GM23338 (cell line): ENCODE measurements around the gene PRLH. TPM values are rescaled to one million over a fixed set of nuclear protein-coding genes. Genes with fewer than 3 reads are reported as not detected.

Experiments
- ATAC-seq: fragments of 200-7000 bp; cut with Tn5 transposase; 3 replicates; pipeline ENCODE4 v1.9.1; 2020
- DNase-seq: peaks from one replicate; pipeline ENCODE4 v3.0.0-alpha.2; 2015; ENCODE audit warnings: low spot score
- H2AFZ ChIP-seq: fragments of 200-600 bp; sonication (generic); 2 replicates; pipeline ENCODE4 v1.8.0; 2016; ENCODE audit warnings: antibody characterized with exemption, mild to moderate bottlenecking, moderate library complexity
- H3F3A ChIP-seq: fragments of 200-600 bp; sonication (generic); replicated peaks from 2 replicates; pipeline ENCODE4 v1.8.0; 2017; ENCODE audit warnings: antibody characterized with exemption, mixed run types, low read depth
- H3K27ac ChIP-seq: fragments of 200-600 bp; sonication (generic); 2 replicates; pipeline ENCODE4 v1.6.1; 2016; ENCODE audit warnings: low read depth
- H3K27me3 ChIP-seq: fragments of 200-600 bp; sonication (generic); 2 replicates; pipeline ENCODE4 v1.8.0; 2016; ENCODE audit warnings: mild to moderate bottlenecking, mixed run types, moderate library complexity; ENCODE audit not compliant: insufficient read depth
- H3K36me3 ChIP-seq: fragments of 200-600 bp; sonication (generic); 2 replicates; pipeline ENCODE4 v1.8.0; 2016; ENCODE audit warnings: mild to moderate bottlenecking; ENCODE audit not compliant: insufficient read depth
- H3K4me1 ChIP-seq: fragments of 200-600 bp; sonication (generic); 2 replicates; pipeline ENCODE4 v1.8.0; 2016; ENCODE audit warnings: mild to moderate bottlenecking, moderate library complexity; ENCODE audit not compliant: insufficient read depth
- H3K4me2 ChIP-seq: fragments of 200-600 bp; sonication (generic); 2 replicates; pipeline ENCODE4 v1.7.1; 2017; ENCODE audit warnings: mixed run types
- H3K4me3 ChIP-seq: fragments of 200-600 bp; sonication (generic); 2 replicates; pipeline ENCODE4 v1.6.1; 2016; ENCODE audit warnings: mixed run types
- H3K79me2 ChIP-seq: fragments of 200-600 bp; sonication (generic); replicated peaks from 2 replicates; pipeline ENCODE4 v1.8.0; 2017; ENCODE audit warnings: mild to moderate bottlenecking; ENCODE audit not compliant: insufficient read depth
- H3K9me2 ChIP-seq: fragments of 200-600 bp; sonication (generic); 2 replicates; pipeline ENCODE4 v1.8.0; 2017; ENCODE audit not compliant: insufficient read depth
- H4K20me1 ChIP-seq: fragments of 200-600 bp; sonication (generic); replicated peaks from 2 replicates; pipeline ENCODE4 v1.8.0; 2017; ENCODE audit warnings: mild to moderate bottlenecking; ENCODE audit not compliant: insufficient read depth
- H3K27ac Mint-ChIP-seq: 2 replicates; pipeline ENCODE4 v1.8.0; 2020; ENCODE audit warnings: inconsistent platforms, mild to moderate bottlenecking, moderate library complexity, mixed read lengths
- H3K27me3 Mint-ChIP-seq: 3 replicates; pipeline ENCODE4 v1.8.0; 2022; ENCODE audit warnings: low read depth, mild to moderate bottlenecking, moderate library complexity, mixed read lengths, inconsistent platforms; ENCODE audit not compliant: insufficient read depth, poor library complexity
- H3K36me3 Mint-ChIP-seq: 3 replicates; pipeline ENCODE4 v1.8.0; 2021; ENCODE audit warnings: low read depth, mild to moderate bottlenecking, inconsistent platforms, moderate library complexity, mixed read lengths
- H3K4me1 Mint-ChIP-seq: 3 replicates; pipeline ENCODE4 v1.8.0; 2020; ENCODE audit warnings: mild to moderate bottlenecking, inconsistent platforms, mixed read lengths
- H3K4me3 Mint-ChIP-seq: 3 replicates; pipeline ENCODE4 v1.8.0; 2021; ENCODE audit warnings: moderate library complexity, mild to moderate bottlenecking, inconsistent platforms, mixed read lengths
- H3K9me3 Mint-ChIP-seq: 3 replicates; pipeline ENCODE4 v1.8.0; 2020; ENCODE audit warnings: moderate library complexity, mild to moderate bottlenecking, inconsistent platforms, mixed read lengths
- CREB1 ChIP-seq: fragments of 250-450 bp; sonication (Bioruptor Pico); IDR thresholded peaks from 2 replicates; pipeline ENCODE4 v1.5.0; 2020; ENCODE audit warnings: low read depth, mild to moderate bottlenecking, moderate library complexity
- EZH2 ChIP-seq: fragments of 200-600 bp; sonication (generic); IDR thresholded peaks from one replicate; pipeline ENCODE4 v1.8.0; 2017; ENCODE audit warnings: antibody characterized with exemption, mild to moderate bottlenecking, low read depth; ENCODE audit not compliant: unreplicated experiment
- EZH2phosphoT487 ChIP-seq: fragments of 200-600 bp; sonication (generic); IDR thresholded peaks from one replicate; pipeline ENCODE4 v1.8.1; 2018; ENCODE audit warnings: antibody characterized with exemption; ENCODE audit not compliant: unreplicated experiment
- JUNB ChIP-seq: IDR thresholded peaks from one replicate; pipeline ENCODE4 v1.6.1; 2016; ENCODE audit warnings: antibody characterized with exemption; ENCODE audit not compliant: unreplicated experiment
- NANOG ChIP-seq: IDR thresholded peaks from 2 replicates; pipeline ENCODE4 v1.6.1; 2016; ENCODE audit warnings: antibody characterized with exemption, borderline replicate concordance
- POLR2AphosphoS5 ChIP-seq: IDR thresholded peaks from 2 replicates; pipeline ENCODE4 v1.6.1; 2016; ENCODE audit warnings: antibody characterized with exemption, low read depth
- STAT1 ChIP-seq: IDR thresholded peaks from one replicate; pipeline ENCODE4 v1.6.1; 2016; ENCODE audit warnings: antibody characterized with exemption; ENCODE audit not compliant: unreplicated experiment
- ZNF114 ChIP-seq: fragments of 250-450 bp; sonication (Bioruptor Pico); IDR thresholded peaks from 2 replicates; pipeline ENCODE4 v1.5.0; 2020; ENCODE audit warnings: mild to moderate bottlenecking, moderate library complexity
- ZNF331 ChIP-seq: fragments of 250-450 bp; sonication (Bioruptor Pico); IDR thresholded peaks from 2 replicates; pipeline ENCODE4 v1.5.0; 2020; ENCODE audit warnings: low read depth, mild to moderate bottlenecking, moderate library complexity
- polyA plus RNA-seq: library from polyadenylated mRNA; unstranded; fragments of >200 nt; fragmentation: Nextera tagmentation; extraction: Ambion mirVana; gene quantifications from 2 replicates; pipeline ENCODE4 v1.2.1, GENCODE V29; 2016
- total RNA-seq: library from RNA; depleted of rRNA; stranded (reverse); fragments of >200 nt; shearing (Covaris generic); gene quantifications from 2 replicates; pipeline ENCODE4 v1.2.3, GENCODE V29; 2014
- TF ChIP-seq, protein P1 (sequence below): IDR thresholded peaks from one replicate; pipeline ENCODE4 v1.6.1; 2018; ENCODE audit warnings: antibody characterized with exemption; ENCODE audit not compliant: unreplicated experiment
- TF ChIP-seq, protein P2 (sequence below), 2 experiments: fragments of 200-600 bp in 1 of 2; sonication (generic) in 1 of 2; conservative IDR thresholded peaks; 2 replicates each; pipeline versions ENCODE4 v1.5.1 to v1.6.1; 2016 to 2017; ENCODE audit warnings: antibody characterized with exemption in 2 of 2, low read depth in 2 of 2, mild to moderate bottlenecking in 2 of 2, moderate library complexity in 1 of 2
- TF ChIP-seq, protein P3 (sequence below): IDR thresholded peaks from 2 replicates; pipeline ENCODE4 v1.6.1; 2016; ENCODE audit warnings: antibody characterized with exemption

PRLH gene
- total and polyA plus RNA-seq, 2 experiments from 2014 or later, result not detected

DNA sequence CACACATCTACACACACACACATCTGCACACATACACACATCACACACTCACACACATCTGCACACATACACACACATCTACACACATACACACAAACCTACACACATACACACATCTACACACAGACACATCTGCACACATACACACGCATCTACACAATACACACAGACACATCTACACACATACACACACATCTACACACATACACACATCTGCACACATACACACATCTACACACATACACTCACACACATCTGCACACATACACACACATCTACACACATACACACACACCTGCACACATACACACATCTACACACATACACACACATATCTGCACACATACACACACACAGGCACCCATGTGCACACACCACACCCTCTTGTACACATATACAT is 400 bp upstream of the PRLH start (continued):
- TF ChIP-seq POLR2AphosphoS5 (no peak), JUNB (no peak), CREB1 (CRISPR knock-in tag) (no peak), EZH2phosphoT487 (no peak), STAT1 (no peak)
- TF ChIP-seq, protein P1, sequence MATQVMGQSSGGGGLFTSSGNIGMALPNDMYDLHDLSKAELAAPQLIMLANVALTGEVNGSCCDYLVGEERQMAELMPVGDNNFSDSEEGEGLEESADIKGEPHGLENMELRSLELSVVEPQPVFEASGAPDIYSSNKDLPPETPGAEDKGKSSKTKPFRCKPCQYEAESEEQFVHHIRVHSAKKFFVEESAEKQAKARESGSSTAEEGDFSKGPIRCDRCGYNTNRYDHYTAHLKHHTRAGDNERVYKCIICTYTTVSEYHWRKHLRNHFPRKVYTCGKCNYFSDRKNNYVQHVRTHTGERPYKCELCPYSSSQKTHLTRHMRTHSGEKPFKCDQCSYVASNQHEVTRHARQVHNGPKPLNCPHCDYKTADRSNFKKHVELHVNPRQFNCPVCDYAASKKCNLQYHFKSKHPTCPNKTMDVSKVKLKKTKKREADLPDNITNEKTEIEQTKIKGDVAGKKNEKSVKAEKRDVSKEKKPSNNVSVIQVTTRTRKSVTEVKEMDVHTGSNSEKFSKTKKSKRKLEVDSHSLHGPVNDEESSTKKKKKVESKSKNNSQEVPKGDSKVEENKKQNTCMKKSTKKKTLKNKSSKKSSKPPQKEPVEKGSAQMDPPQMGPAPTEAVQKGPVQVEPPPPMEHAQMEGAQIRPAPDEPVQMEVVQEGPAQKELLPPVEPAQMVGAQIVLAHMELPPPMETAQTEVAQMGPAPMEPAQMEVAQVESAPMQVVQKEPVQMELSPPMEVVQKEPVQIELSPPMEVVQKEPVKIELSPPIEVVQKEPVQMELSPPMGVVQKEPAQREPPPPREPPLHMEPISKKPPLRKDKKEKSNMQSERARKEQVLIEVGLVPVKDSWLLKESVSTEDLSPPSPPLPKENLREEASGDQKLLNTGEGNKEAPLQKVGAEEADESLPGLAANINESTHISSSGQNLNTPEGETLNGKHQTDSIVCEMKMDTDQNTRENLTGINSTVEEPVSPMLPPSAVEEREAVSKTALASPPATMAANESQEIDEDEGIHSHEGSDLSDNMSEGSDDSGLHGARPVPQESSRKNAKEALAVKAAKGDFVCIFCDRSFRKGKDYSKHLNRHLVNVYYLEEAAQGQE, result no peak
- TF ChIP-seq, protein P2, sequence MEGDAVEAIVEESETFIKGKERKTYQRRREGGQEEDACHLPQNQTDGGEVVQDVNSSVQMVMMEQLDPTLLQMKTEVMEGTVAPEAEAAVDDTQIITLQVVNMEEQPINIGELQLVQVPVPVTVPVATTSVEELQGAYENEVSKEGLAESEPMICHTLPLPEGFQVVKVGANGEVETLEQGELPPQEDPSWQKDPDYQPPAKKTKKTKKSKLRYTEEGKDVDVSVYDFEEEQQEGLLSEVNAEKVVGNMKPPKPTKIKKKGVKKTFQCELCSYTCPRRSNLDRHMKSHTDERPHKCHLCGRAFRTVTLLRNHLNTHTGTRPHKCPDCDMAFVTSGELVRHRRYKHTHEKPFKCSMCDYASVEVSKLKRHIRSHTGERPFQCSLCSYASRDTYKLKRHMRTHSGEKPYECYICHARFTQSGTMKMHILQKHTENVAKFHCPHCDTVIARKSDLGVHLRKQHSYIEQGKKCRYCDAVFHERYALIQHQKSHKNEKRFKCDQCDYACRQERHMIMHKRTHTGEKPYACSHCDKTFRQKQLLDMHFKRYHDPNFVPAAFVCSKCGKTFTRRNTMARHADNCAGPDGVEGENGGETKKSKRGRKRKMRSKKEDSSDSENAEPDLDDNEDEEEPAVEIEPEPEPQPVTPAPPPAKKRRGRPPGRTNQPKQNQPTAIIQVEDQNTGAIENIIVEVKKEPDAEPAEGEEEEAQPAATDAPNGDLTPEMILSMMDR (conservative IDR thresholded peaks at IDR 0.05; ENCODE audit: low read depth in 2 of 2), result no peak

DNA sequence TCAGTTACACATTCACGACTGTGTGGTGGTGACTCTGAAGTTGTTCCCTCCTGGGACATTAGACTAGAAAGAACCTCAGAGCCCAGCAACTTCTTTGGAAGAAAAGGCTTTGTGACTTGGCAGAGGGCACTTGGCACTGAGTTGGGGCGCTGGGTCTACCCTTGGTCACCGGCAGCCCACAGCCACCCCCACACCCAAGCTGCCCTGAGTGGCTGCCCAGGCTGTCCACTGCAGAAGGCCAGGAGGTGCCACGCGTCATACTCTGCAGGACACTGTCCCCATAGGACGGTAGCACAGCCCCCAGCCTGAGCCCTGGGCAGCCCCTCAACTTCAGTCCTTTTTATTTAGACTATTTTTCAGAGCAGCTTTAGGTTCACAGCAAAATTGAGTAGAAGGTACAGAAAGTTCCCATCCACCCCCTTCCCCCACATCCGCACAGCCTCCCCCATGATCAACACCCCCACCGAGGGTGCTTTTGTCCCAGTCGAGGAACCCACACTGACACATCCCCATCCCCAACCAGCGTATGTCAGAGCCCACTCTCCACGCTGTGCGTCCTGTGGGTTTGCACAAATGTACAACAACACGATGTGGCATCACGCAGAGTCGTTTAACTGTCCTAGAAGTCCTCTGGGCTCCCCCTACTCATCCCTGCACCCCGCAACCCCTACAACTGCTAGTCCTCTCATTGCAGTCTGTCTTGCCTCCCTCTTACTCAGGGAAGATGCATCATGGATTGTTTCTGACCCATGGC is 1.1 kb downstream of the PRLH start:
- Mint-ChIP-seq H3K36me3 (no peaks in the 10 kb centered on the region), H3K27me3 (peaks cover 7% of the 10 kb centered on the region), H3K4me3 (no peak overlapping the region), H3K4me1 (peaks cover 13% of the 10 kb centered on the region), H3K9me3 (no peaks in the 10 kb centered on the region; the same call in 2 of the 3 replicates), H3K27ac (no peak overlapping the region)
- Histone ChIP-seq H3K4me1 (peaks cover 4% of the 10 kb centered on the region; the same call in 1 of the 2 replicates), H3K36me3 (no peaks in the 10 kb centered on the region), H3K27me3 (no peaks in the 10 kb centered on the region), H3K4me3 (no peak overlapping the region), H3K79me2 (no peaks in the 10 kb centered on the region), H3K27ac (no peak overlapping the region), H3F3A (no peaks in the 10 kb centered on the region), H2AFZ (no peak overlapping the region), H4K20me1 (no peaks in the 10 kb centered on the region), H3K9me2 (no peaks in the 10 kb centered on the region), H3K4me2 (no peak overlapping the region)
- ATAC-seq (no peak), DNase-seq (no peak)
- TF ChIP-seq, protein P1, result no peak
- TF ChIP-seq, protein P2 (conservative IDR thresholded peaks at IDR 0.05; ENCODE audit: low read depth in 2 of 2), result no peak
- TF ChIP-seq NANOG, result no peak
- TF ChIP-seq EZH2, result no peak
- no peak for TF ChIP-seq EZH2phosphoT487
- no peak for TF ChIP-seq STAT1
- TF ChIP-seq POLR2AphosphoS5, result no peak
- no peak for TF ChIP-seq CREB1 (CRISPR knock-in tag)
- TF ChIP-seq ZNF114 (CRISPR knock-in tag), result no peak
- no peak for TF ChIP-seq ZNF331
- TF ChIP-seq, protein P3, sequence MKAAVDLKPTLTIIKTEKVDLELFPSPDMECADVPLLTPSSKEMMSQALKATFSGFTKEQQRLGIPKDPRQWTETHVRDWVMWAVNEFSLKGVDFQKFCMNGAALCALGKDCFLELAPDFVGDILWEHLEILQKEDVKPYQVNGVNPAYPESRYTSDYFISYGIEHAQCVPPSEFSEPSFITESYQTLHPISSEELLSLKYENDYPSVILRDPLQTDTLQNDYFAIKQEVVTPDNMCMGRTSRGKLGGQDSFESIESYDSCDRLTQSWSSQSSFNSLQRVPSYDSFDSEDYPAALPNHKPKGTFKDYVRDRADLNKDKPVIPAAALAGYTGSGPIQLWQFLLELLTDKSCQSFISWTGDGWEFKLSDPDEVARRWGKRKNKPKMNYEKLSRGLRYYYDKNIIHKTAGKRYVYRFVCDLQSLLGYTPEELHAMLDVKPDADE, result no peak
